SK-MEL-5 (cell line): ENCODE data around the gene C6orf132. TPM values are rescaled to one million over a fixed set of nuclear protein-coding genes. Genes with fewer than 3 reads are reported as not detected.

Source experiments
- DNase-seq: peaks from one replicate; pipeline ENCODE4 v3.0.0-alpha.2; 2016; ENCODE audit warnings: low read depth, low spot score
- in situ Hi-C: cut with HindIII; loops from 2 replicates; pipeline ENCODE4 v1.10.0; 2016; ENCODE audit warnings: low sequenced_read_pairs, high pct_unique_total_duplicates, low pct_unique_long_range_greater_than_20kb
- total RNA-seq: library from RNA; depleted of rRNA; stranded (reverse); fragments of >200 nt; shearing (Covaris generic); gene quantifications from 2 replicates; pipeline ENCODE4 v1.2.3, GENCODE V29; 2014; rRNA removed

Gene C6orf132
- total RNA-seq, 1 experiment from 2014 or later: not detected

DNA sequence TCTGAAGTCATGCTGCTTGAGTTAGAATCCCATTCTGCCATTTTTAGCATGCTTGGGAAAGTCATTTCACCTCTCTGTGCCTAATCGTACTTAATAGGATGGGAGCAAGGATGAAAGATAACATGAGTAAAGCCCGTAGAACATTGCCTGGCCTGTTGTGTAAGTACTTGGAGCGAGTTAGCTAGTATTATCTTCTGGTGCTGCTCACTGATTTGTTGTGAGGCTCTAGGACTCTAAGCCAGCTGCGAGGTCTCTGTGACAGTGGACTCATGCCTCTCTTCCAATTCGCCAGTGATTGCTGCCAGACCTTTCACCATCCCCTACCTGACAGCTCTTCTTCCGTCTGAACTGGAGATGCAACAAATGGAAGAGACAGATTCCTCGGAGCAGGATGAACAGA is 74.2 kb downstream of the C6orf132 start:
- DNase-seq: no peak
- in situ Hi-C loops: no loop called here

- in situ Hi-C loops: no loop called here
- peak; percentile 85 for DNase-seq
These were observed 76.2 kb downstream of the C6orf132 start for GRCh38 chr6:42066156-42066675.

GRCh38 chr6:42059743-42060142 is 82.7 kb downstream of the C6orf132 start:
- DNase-seq: no peak
- in situ Hi-C loops: no loop called here

GRCh38 chr6:42053601-42054000 is 88.8 kb downstream of the C6orf132 start:
- no peak for DNase-seq
- in situ Hi-C loops: no loop called here

- DNase-seq: no peak
- in situ Hi-C loops: no loop called here
These were observed 91.2 kb downstream of the C6orf132 start for GRCh38 chr6:42051268-42051653.

Other genes with a start within 250 kb of the C6orf132 start
- gene USP49, start 247.2 kb downstream of the C6orf132 start, total RNA-seq: 0.85 and 1.8 TPM in 2 replicates
- 19.5 and 21.1 TPM in 2 replicates for gene MED20, start 221.5 kb downstream of the C6orf132 start, total RNA-seq
- 23.0 and 24.3 TPM in 2 replicates for gene BYSL, start 221.1 kb downstream of the C6orf132 start, total RNA-seq
- gene CCND3, start 200.8 kb downstream of the C6orf132 start, total RNA-seq: 26.9 and 31.8 TPM in 2 replicates
- 17.9 and 19.3 TPM in 2 replicates for gene TAF8, start 92.1 kb downstream of the C6orf132 start, total RNA-seq
- not detected in 2 replicates for gene GUCA1A, start 30.7 kb upstream of the C6orf132 start, total RNA-seq
- gene GUCA1B, start 52.3 kb upstream of the C6orf132 start, total RNA-seq: 0.11 and 0.21 TPM in 2 replicates
- 73.6 and 82.6 TPM in 2 replicates for gene MRPS10, start 75.2 kb upstream of the C6orf132 start, total RNA-seq